GM23338 (cell line): Measurements from ENCODE around the gene TIRAP.

Source experiments
- CREB1 ChIP-seq: fragments of 250-450 bp; sonication (Bioruptor Pico); IDR thresholded peaks from 2 replicates; pipeline ENCODE4 v1.5.0; 2020; ENCODE audit warnings: low read depth, mild to moderate bottlenecking, moderate library complexity
- ETS1 ChIP-seq: IDR thresholded peaks from 2 replicates; pipeline ENCODE4 v1.6.1; 2016; ENCODE audit warnings: antibody characterized with exemption
- EZH2 ChIP-seq: fragments of 200-600 bp; sonication (generic); IDR thresholded peaks from one replicate; pipeline ENCODE4 v1.8.0; 2017; ENCODE audit warnings: antibody characterized with exemption, mild to moderate bottlenecking, low read depth; ENCODE audit not compliant: unreplicated experiment
- EZH2phosphoT487 ChIP-seq: fragments of 200-600 bp; sonication (generic); IDR thresholded peaks from one replicate; pipeline ENCODE4 v1.8.1; 2018; ENCODE audit warnings: antibody characterized with exemption; ENCODE audit not compliant: unreplicated experiment
- JUNB ChIP-seq: IDR thresholded peaks from one replicate; pipeline ENCODE4 v1.6.1; 2016; ENCODE audit warnings: antibody characterized with exemption; ENCODE audit not compliant: unreplicated experiment
- POLR2AphosphoS5 ChIP-seq: IDR thresholded peaks from 2 replicates; pipeline ENCODE4 v1.6.1; 2016; ENCODE audit warnings: antibody characterized with exemption, low read depth
- STAT1 ChIP-seq: IDR thresholded peaks from one replicate; pipeline ENCODE4 v1.6.1; 2016; ENCODE audit warnings: antibody characterized with exemption; ENCODE audit not compliant: unreplicated experiment
- ZNF114 ChIP-seq: fragments of 250-450 bp; sonication (Bioruptor Pico); IDR thresholded peaks from 2 replicates; pipeline ENCODE4 v1.5.0; 2020; ENCODE audit warnings: mild to moderate bottlenecking, moderate library complexity
- ZNF331 ChIP-seq: fragments of 250-450 bp; sonication (Bioruptor Pico); IDR thresholded peaks from 2 replicates; pipeline ENCODE4 v1.5.0; 2020; ENCODE audit warnings: low read depth, mild to moderate bottlenecking, moderate library complexity
- TF ChIP-seq, protein P1 (sequence below), 2 experiments: fragments of 200-600 bp in 1 of 2; sonication (generic) in 1 of 2; conservative IDR thresholded peaks; 2 replicates each; pipeline versions ENCODE4 v1.5.1 to v1.6.1; 2016 to 2017; ENCODE audit warnings: antibody characterized with exemption in 2 of 2, low read depth in 2 of 2, mild to moderate bottlenecking in 2 of 2, moderate library complexity in 1 of 2
- TF ChIP-seq, protein P2 (sequence below): IDR thresholded peaks from one replicate; pipeline ENCODE4 v1.6.1; 2018; ENCODE audit warnings: antibody characterized with exemption; ENCODE audit not compliant: unreplicated experiment
- TF ChIP-seq, protein P3 (sequence below): fragments of 250-450 bp; sonication (Bioruptor Pico); IDR thresholded peaks from 2 replicates; pipeline ENCODE4 v1.5.0; 2020; ENCODE audit warnings: mild to moderate bottlenecking, moderate library complexity

GRCh38 chr11:126333142-126333541 lies 50.2 kb downstream of the TIRAP start:
- TF ChIP-seq POLR2AphosphoS5 (no peak), EZH2phosphoT487 (no peak), ZNF114 (no peak), EZH2 (no peak), CREB1 (CRISPR knock-in tag) (no peak), STAT1 (no peak), JUNB (no peak), ETS1 (no peak), ZNF331 (CRISPR knock-in tag) (no peak)
- TF ChIP-seq, protein P1, sequence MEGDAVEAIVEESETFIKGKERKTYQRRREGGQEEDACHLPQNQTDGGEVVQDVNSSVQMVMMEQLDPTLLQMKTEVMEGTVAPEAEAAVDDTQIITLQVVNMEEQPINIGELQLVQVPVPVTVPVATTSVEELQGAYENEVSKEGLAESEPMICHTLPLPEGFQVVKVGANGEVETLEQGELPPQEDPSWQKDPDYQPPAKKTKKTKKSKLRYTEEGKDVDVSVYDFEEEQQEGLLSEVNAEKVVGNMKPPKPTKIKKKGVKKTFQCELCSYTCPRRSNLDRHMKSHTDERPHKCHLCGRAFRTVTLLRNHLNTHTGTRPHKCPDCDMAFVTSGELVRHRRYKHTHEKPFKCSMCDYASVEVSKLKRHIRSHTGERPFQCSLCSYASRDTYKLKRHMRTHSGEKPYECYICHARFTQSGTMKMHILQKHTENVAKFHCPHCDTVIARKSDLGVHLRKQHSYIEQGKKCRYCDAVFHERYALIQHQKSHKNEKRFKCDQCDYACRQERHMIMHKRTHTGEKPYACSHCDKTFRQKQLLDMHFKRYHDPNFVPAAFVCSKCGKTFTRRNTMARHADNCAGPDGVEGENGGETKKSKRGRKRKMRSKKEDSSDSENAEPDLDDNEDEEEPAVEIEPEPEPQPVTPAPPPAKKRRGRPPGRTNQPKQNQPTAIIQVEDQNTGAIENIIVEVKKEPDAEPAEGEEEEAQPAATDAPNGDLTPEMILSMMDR (conservative IDR thresholded peaks at IDR 0.05; ENCODE audit: low read depth in 2 of 2) = no peak
- TF ChIP-seq, protein P2, sequence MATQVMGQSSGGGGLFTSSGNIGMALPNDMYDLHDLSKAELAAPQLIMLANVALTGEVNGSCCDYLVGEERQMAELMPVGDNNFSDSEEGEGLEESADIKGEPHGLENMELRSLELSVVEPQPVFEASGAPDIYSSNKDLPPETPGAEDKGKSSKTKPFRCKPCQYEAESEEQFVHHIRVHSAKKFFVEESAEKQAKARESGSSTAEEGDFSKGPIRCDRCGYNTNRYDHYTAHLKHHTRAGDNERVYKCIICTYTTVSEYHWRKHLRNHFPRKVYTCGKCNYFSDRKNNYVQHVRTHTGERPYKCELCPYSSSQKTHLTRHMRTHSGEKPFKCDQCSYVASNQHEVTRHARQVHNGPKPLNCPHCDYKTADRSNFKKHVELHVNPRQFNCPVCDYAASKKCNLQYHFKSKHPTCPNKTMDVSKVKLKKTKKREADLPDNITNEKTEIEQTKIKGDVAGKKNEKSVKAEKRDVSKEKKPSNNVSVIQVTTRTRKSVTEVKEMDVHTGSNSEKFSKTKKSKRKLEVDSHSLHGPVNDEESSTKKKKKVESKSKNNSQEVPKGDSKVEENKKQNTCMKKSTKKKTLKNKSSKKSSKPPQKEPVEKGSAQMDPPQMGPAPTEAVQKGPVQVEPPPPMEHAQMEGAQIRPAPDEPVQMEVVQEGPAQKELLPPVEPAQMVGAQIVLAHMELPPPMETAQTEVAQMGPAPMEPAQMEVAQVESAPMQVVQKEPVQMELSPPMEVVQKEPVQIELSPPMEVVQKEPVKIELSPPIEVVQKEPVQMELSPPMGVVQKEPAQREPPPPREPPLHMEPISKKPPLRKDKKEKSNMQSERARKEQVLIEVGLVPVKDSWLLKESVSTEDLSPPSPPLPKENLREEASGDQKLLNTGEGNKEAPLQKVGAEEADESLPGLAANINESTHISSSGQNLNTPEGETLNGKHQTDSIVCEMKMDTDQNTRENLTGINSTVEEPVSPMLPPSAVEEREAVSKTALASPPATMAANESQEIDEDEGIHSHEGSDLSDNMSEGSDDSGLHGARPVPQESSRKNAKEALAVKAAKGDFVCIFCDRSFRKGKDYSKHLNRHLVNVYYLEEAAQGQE = no peak
- TF ChIP-seq, protein P3, sequence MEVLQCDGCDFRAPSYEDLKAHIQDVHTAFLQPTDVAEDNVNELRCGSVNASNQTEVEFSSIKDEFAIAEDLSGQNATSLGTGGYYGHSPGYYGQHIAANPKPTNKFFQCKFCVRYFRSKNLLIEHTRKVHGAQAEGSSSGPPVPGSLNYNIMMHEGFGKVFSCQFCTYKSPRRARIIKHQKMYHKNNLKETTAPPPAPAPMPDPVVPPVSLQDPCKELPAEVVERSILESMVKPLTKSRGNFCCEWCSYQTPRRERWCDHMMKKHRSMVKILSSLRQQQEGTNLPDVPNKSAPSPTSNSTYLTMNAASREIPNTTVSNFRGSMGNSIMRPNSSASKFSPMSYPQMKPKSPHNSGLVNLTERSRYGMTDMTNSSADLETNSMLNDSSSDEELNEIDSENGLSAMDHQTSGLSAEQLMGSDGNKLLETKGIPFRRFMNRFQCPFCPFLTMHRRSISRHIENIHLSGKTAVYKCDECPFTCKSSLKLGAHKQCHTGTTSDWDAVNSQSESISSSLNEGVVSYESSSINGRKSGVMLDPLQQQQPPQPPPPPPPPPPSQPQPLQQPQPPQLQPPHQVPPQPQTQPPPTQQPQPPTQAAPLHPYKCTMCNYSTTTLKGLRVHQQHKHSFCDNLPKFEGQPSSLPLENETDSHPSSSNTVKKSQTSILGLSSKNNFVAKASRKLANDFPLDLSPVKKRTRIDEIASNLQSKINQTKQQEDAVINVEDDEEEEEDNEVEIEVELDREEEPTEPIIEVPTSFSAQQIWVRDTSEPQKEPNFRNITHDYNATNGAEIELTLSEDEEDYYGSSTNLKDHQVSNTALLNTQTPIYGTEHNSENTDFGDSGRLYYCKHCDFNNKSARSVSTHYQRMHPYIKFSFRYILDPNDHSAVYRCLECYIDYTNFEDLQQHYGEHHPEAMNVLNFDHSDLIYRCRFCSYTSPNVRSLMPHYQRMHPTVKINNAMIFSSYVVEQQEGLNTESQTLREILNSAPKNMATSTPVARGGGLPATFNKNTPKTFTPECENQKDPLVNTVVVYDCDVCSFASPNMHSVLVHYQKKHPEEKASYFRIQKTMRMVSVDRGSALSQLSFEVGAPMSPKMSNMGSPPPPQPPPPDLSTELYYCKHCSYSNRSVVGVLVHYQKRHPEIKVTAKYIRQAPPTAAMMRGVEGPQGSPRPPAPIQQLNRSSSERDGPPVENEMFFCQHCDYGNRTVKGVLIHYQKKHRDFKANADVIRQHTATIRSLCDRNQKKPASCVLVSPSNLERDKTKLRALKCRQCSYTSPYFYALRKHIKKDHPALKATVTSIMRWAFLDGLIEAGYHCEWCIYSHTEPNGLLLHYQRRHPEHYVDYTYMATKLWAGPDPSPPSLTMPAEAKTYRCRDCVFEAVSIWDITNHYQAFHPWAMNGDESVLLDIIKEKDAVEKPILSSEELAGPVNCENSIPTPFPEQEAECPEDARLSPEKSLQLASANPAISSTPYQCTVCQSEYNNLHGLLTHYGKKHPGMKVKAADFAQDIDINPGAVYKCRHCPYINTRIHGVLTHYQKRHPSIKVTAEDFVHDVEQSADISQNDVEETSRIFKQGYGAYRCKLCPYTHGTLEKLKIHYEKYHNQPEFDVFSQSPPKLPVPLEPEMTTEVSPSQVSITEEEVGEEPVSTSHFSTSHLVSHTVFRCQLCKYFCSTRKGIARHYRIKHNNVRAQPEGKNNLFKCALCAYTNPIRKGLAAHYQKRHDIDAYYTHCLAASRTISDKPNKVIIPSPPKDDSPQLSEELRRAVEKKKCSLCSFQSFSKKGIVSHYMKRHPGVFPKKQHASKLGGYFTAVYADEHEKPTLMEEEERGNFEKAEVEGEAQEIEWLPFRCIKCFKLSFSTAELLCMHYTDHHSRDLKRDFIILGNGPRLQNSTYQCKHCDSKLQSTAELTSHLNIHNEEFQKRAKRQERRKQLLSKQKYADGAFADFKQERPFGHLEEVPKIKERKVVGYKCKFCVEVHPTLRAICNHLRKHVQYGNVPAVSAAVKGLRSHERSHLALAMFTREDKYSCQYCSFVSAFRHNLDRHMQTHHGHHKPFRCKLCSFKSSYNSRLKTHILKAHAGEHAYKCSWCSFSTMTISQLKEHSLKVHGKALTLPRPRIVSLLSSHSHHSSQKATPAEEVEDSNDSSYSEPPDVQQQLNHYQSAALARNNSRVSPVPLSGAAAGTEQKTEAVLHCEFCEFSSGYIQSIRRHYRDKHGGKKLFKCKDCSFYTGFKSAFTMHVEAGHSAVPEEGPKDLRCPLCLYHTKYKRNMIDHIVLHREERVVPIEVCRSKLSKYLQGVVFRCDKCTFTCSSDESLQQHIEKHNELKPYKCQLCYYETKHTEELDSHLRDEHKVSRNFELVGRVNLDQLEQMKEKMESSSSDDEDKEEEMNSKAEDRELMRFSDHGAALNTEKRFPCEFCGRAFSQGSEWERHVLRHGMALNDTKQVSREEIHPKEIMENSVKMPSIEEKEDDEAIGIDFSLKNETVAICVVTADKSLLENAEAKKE (CRISPR knock-in tag) = no peak
